Lung (tissue), 12 donors: ENCODE measurements around the gene IL1RAP. TPM values are rescaled to one million over a fixed set of nuclear protein-coding genes. Genes with fewer than 3 reads are reported as not detected.

Experiments used
- ATAC-seq: fragments of 200-7000 bp; cut with Tn5 transposase; one replicate; pipeline ENCODE4 v1.9.1; 2020; ENCODE audit warnings: moderate number of reproducible peaks; ENCODE audit not compliant: insufficient read depth, low FRiP score
- DNase-seq, 3 donors: peaks; one replicate each; pipeline ENCODE4 v3.0.0-alpha.2; 2013 to 2017
- H3K27ac ChIP-seq, 2 donors: one replicate each; pipeline ENCODE4 v1.5.1; 2013; ENCODE audit warnings: mild to moderate bottlenecking in 2 of 2, moderate library complexity in 2 of 2, control low read depth in 1 of 2, inconsistent platforms in 1 of 2, low read depth in 1 of 2, low read length in 1 of 2
- H3K27me3 ChIP-seq, 3 donors: one replicate each; pipeline ENCODE4 v1.5.1; 2013; ENCODE audit warnings: low read length in 2 of 3; ENCODE audit not compliant: control insufficient read depth in 3 of 3, insufficient read depth in 3 of 3
- H3K36me3 ChIP-seq, 4 donors: one replicate each; pipeline ENCODE4 v1.5.1; 2013; ENCODE audit warnings: low read length in 4 of 4, mild to moderate bottlenecking in 1 of 4, moderate library complexity in 1 of 4; ENCODE audit not compliant: control insufficient read depth in 4 of 4, insufficient read depth in 4 of 4
- H3K4me1 ChIP-seq, 5 donors: one replicate each; pipeline ENCODE4 v1.5.1; 2013; ENCODE audit warnings: low read length in 5 of 5, mild to moderate bottlenecking in 2 of 5, moderate library complexity in 1 of 5; ENCODE audit not compliant: control insufficient read depth in 5 of 5, insufficient read depth in 5 of 5
- H3K4me3 ChIP-seq: one replicate; pipeline ENCODE4 v1.5.1; 2013; ENCODE audit warnings: mild to moderate bottlenecking, control low read depth, moderate library complexity
- H3K9ac ChIP-seq, 2 donors: one replicate each; pipeline ENCODE4 v1.5.1; 2013; ENCODE audit warnings: low read length in 2 of 2, control low read depth in 1 of 2; ENCODE audit not compliant: insufficient read depth in 1 of 2
- H3K9me3 ChIP-seq, 4 donors: one replicate each; pipeline ENCODE4 v1.5.1; 2013; ENCODE audit warnings: low read length in 3 of 4, mild to moderate bottlenecking in 1 of 4, moderate library complexity in 1 of 4; ENCODE audit not compliant: control insufficient read depth in 4 of 4, insufficient read depth in 3 of 4
- CTCF ChIP-seq: IDR thresholded peaks from 2 replicates; pipeline ENCODE4 v1.5.1; 2012; ENCODE audit warnings: mild to moderate bottlenecking; ENCODE audit errors: control extremely low read depth, extremely low read depth
- WGBS, 2 donors: extraction: QIAGEN DNeasy Blood & Tissue Kit; methylation state at CpG; one replicate each; pipeline ENCODE4 v1.1.7; 2013; 5-methylcytosine and 5-hydroxymethylcytosine counted together
- polyA plus RNA-seq, 2 donors: library from polyadenylated mRNA; stranded (reverse); fragments of 200-250 nt; gene quantifications; one replicate each; pipeline ENCODE4 v1.2.1, GENCODE V29; 2013
- total RNA-seq, 2 donors: library from RNA; depleted of rRNA in 1 of 2; stranded (reverse); fragments of >200 nt in 1 of 2; gene quantifications; one replicate each; pipeline ENCODE4 v1.2.1, GENCODE V29; 2014 to 2021
- donor health status: control.
- donor health status: control.
- donor health status: Bipolar disorder and iron deficiency.
- donor health status: healthy.
- donor health status: DM: yes; HTN: yes; CAD: no.

Gene IL1RAP
- total and polyA plus RNA-seq, 4 donors: 3.2 to 34.2 (median 26.8) TPM

DNA sequence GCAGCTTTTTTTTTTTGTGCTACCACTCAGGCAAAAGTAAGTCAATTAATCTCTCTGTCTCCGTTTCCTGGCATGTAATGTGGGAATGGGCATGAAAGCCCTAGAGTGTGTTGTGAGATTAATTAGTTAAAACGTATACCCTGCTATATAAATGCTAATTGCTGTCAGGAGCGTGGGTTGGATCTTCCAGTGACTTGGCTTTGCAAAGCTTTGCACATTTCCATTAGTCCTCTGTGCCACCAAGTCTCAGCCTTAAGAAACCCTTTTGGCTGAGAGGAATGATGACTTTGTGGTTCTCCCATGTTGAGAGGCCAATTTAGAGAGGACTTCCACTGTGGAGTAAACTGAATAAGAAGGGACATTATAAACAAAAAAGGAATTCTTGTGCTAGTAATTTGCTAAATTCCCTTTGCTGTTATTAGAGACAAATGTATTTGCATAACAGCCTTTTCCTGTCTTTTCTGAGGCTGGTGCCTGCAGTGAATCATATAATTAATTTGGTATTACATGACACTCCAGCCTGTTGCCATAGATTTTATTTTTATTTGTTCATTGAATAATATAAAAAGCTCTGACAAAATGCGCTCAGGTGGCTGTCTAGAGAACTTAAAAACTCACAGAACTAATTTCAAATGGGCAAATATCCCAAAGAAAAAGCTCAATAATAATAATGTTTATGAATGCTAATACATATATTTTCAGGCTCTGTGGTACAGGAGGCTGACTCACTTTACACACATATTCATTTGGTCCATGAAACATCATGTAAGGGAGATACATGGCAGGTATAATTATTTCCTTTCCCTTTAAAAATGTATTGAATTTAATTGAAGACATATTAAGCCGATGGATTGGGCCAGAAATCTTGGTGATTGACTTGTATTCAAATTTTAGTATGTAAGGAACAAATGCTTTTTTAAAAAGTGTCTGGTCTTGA, 82.7 kb downstream of the IL1RAP start:
- Histone ChIP-seq H3K4me3 (no peak overlapping the region), H3K27ac (no peak overlapping the region), H3K36me3 (no peaks in the 10 kb centered on the region), H3K27me3 (no peaks in the 10 kb centered on the region), H3K9me3 (no peaks in the 10 kb centered on the region), H3K9ac (no peak overlapping the region), H3K4me1 (peaks cover 0 to 19% (median 2%) of the 10 kb centered on the region in 5 donors)
- 67 to 73% methylated on average over 5 of the region's 5 CpGs for WGBS, 2 donors
- TF ChIP-seq CTCF: no peak
- peak; percentile 41 for ATAC-seq
- no peak for DNase-seq

- Histone ChIP-seq H3K4me1 (peaks cover 0 to 19% (median 2%) of the 10 kb centered on the region in 5 donors), H3K27me3 (no peaks in the 10 kb centered on the region), H3K27ac (no peak overlapping the region), H3K4me3 (no peak overlapping the region), H3K9ac (no peak overlapping the region), H3K36me3 (no peaks in the 10 kb centered on the region), H3K9me3 (no peaks in the 10 kb centered on the region)
- ATAC-seq (peak; percentile 41), DNase-seq (no peak)
- 54 to 79% methylated on average over 1 of the region's 1 CpG for WGBS, 2 donors
- TF ChIP-seq CTCF: no peak
Measured at GRCh38 chr3:190597291-190597690, 83.4 kb downstream of the IL1RAP start.

- no peak overlapping the region for H3K9ac ChIP-seq
- WGBS, 2 donors: 78 to 82% methylated on average over 5 of the region's 5 CpGs
- ATAC-seq: no peak
- H3K4me1 ChIP-seq: peaks cover 0 to 17% (median 4%) of the 10 kb centered on the region in 5 donors
- peaks cover 3 to 14% (median 10%) of the 10 kb centered on the region in 4 donors for H3K36me3 ChIP-seq
- no peak overlapping the region for H3K27ac ChIP-seq
- DNase-seq: peak; percentile 40 to 54 (median 52)
- no peak overlapping the region for H3K4me3 ChIP-seq
- H3K9me3 ChIP-seq: no peaks in the 10 kb centered on the region
- H3K27me3 ChIP-seq: no peaks in the 10 kb centered on the region
- no peak for TF ChIP-seq CTCF
Measured at GRCh38 chr3:190601622-190602021, 87.7 kb downstream of the IL1RAP start.
